ENCODE measurements around the gene CAPZA1. TPM values are rescaled to one million over a fixed set of nuclear protein-coding genes. Genes with fewer than 3 reads are reported as not detected.

CAPZA1 gene
- total and polyA plus RNA-seq, 2 of the 8 experiments (the other 6 are each of a cell fraction or from before 2014, with no cell fraction given) = 48.9 to 107 TPM

- Histone ChIP-seq H3K14ac (ENCODE audit: insufficient read length) (no peak overlapping the region), H4K20me1 (replicated peaks in 1 of 2; ENCODE audit: control insufficient read depth in 1 of 2, insufficient read depth in 2 of 2, low read length in 2 of 2) (peaks cover 8 to 22% of the 10 kb centered on the region in 2 experiments), H3K18ac (ENCODE audit: extremely low read depth, low read length) (no peak overlapping the region), H2BK12ac (ENCODE audit: low read depth, low read length) (no peak overlapping the region), H3K79me1 (ENCODE audit: low read depth, low read length) (peaks cover 3% of the 10 kb centered on the region), H2AK5ac (ENCODE audit: low read depth, low read length) (no peak overlapping the region), H4K5ac (ENCODE audit: insufficient read length, low read depth, low read length) (no peak overlapping the region), H3K36me3 (ENCODE audit: control insufficient read depth in 2 of 4, insufficient read depth in 4 of 4, low read length in 3 of 4) (no peaks in the 10 kb centered on the region; a peak in 1 of 8 replicates), H3K4me3 (ENCODE audit: extremely low read depth in 1 of 4, insufficient read depth in 2 of 4, low read depth in 3 of 4, low read length in 4 of 4) (no peak overlapping the region), H3K4ac (replicated peaks; ENCODE audit: insufficient read length, low read depth, low read length) (no peak overlapping the region), H2BK15ac (ENCODE audit: low read length) (no peak overlapping the region), H3K79me2 (ENCODE audit: control insufficient read depth in 1 of 2, insufficient read depth in 2 of 2, low read length in 2 of 2) (peaks cover 22 to 92% of the 10 kb centered on the region in 2 experiments), H2AFZ (ENCODE audit: low read length) (no peak overlapping the region), H3K56ac (replicated peaks; ENCODE audit: insufficient read length, low read depth, low read length) (no peak overlapping the region), H3K4me2 (ENCODE audit: insufficient read depth in 1 of 2, low read depth in 2 of 2, low read length in 2 of 2) (no peak overlapping the region), H4K8ac (ENCODE audit: extremely low read depth, insufficient read depth, low read length) (no peak overlapping the region), H2BK120ac (replicated peaks; ENCODE audit: low read depth, low read length) (no peak overlapping the region), H2BK20ac (ENCODE audit: low read length) (no peak overlapping the region), H2BK5ac (ENCODE audit: low read depth, low read length) (no peak overlapping the region), H3K23me2 (ENCODE audit: low read depth, low read length) (no peaks in the 10 kb centered on the region), H3K9ac (replicated peaks in 1 of 4; ENCODE audit: extremely low read depth in 1 of 4, low read depth in 3 of 4, low read length in 3 of 4) (no peak overlapping the region), H3K27ac (ENCODE audit: low read depth, low read length) (no peak overlapping the region), H3K27me3 (replicated peaks in 1 of 4; ENCODE audit: control insufficient read depth in 3 of 4, extremely low read depth in 1 of 4, insufficient read depth in 3 of 4, low read length in 3 of 4) (no peaks in the 10 kb centered on the region), H3K9me3 (ENCODE audit: insufficient read depth in 2 of 2, low read depth in 1 of 2, low read length in 1 of 2) (no peaks in the 10 kb centered on the region), H3K23ac (ENCODE audit: insufficient read length) (no peak overlapping the region), H3K4me1 (replicated peaks in 1 of 4; ENCODE audit: control insufficient read depth in 3 of 4, insufficient read depth in 4 of 4, low read length in 3 of 4) (no peaks in the 10 kb centered on the region), H4K91ac (replicated peaks; ENCODE audit: insufficient read length, low read length) (no peak overlapping the region)
- FAIRE-seq = no peak
- ChIA-PET POLR2A (ENCODE audit: partially characterized antibody) (interaction anchor here (1.0 to 1.6 kb wide), 2 partner anchors 9 kb away, joined by 3 read pairs; partner anchors contain the start of gene ST7L), CTCF (ENCODE audit: partially characterized antibody) (no interaction called here)
- TF ChIP-seq TCF12 (IDR thresholded peaks at IDR 0.05; ENCODE audit: low read depth, low read length) = no peak
- TF ChIP-seq BRCA1 (IDR thresholded peaks at IDR 0.05; ENCODE audit: low read depth, low read length) = no peak
- no peak for TF ChIP-seq SP2 (IDR thresholded peaks at IDR 0.05; ENCODE audit: low read length)
- no peak for TF ChIP-seq KDM1A (IDR thresholded peaks at IDR 0.05; ENCODE audit: borderline replicate concordance, low read length)
- TF ChIP-seq RNF2 (IDR thresholded peaks at IDR 0.05; ENCODE audit: borderline replicate concordance, low read depth, low read length, missing control alignments, poor library complexity, severe bottlenecking) = no peak
- TF ChIP-seq SIRT6 (IDR thresholded peaks at IDR 0.05; ENCODE audit: low read length) = no peak
- TF ChIP-seq JUND (IDR thresholded peaks at IDR 0.05; ENCODE audit: low read length) = no peak
- DNase-seq (ENCODE audit: low read depth in 1 of 2, low spot score in 2 of 2) = no peak
- 89% methylated on average over 2 of the region's 2 CpGs; no CpG with 5 or more reads in 1 of the 2 experiments for WGBS, 2 experiments (ENCODE audit: extremely low coverage in 1 of 2, insufficient coverage in 1 of 2, insufficient read length in 1 of 2, insufficient replicate concordance in 2 of 2, low coverage in 1 of 2, low lambda C conversion rate in 2 of 2, missing lambda C conversion rate in 1 of 2)
These were observed 8.9 kb downstream of the CAPZA1 start for GRCh38 chr1:112628516-112628915.
